Right cardiac atrium (tissue), 5 donors: ENCODE data around the gene RAB24. TPM values are rescaled to one million over a fixed set of nuclear protein-coding genes. Genes with fewer than 3 reads are reported as not detected.
A peak's percentile ranks its signal among the peaks of the same experiment; 100 is the strongest.

Experiments used
- ATAC-seq, 2 donors: fragments of 200-7000 bp; cut with Tn5 transposase; one replicate each; pipeline versions ENCODE4 v1.8.0 to v1.9.1; 2020; ENCODE audit warnings: moderate library complexity in 2 of 2, mild to moderate bottlenecking in 1 of 2
- DNase-seq, 3 donors: peaks; one replicate each; pipeline ENCODE4 v3.0.0-alpha.2; 2020
- H3K27ac ChIP-seq: one replicate; pipeline ENCODE4 v1.5.1; 2013; ENCODE audit warnings: mild to moderate bottlenecking, low read length, control low read depth, moderate library complexity
- H3K27me3 ChIP-seq: one replicate; pipeline ENCODE4 v1.6.1; 2013; ENCODE audit not compliant: control insufficient read depth, insufficient read depth
- H3K4me1 ChIP-seq: one replicate; pipeline ENCODE4 v1.6.1; 2013; ENCODE audit warnings: low read length; ENCODE audit not compliant: control insufficient read depth, insufficient read depth
- H3K4me3 ChIP-seq: one replicate; pipeline ENCODE4 v1.5.1; 2013; ENCODE audit warnings: low read length, control low read depth
- H3K9me3 ChIP-seq: one replicate; pipeline ENCODE4 v1.6.1; 2013; ENCODE audit warnings: low read length; ENCODE audit not compliant: control insufficient read depth
- WGBS: extraction: QIAGEN DNeasy Blood & Tissue Kit; methylation state at CpG from one replicate; pipeline ENCODE4 v1.1.7; 2013; 5-methylcytosine and 5-hydroxymethylcytosine counted together
- intact Hi-C, 4 donors: fragments of 100-400 bp; cut with DNase I; formaldehyde crosslinking; loops; one replicate each; pipeline versions ENCODE4 v1.11.0 to v1.14.0; 2022 to 2023
- polyA plus RNA-seq: library from polyadenylated mRNA; stranded (reverse); fragments of 200-250 nt; gene quantifications from one replicate; pipeline ENCODE4 v1.2.3, GENCODE V29; 2013
- total RNA-seq, 4 donors: library from RNA; stranded (reverse); fragmentation: NEBNext Ultra II Directional; extraction: Animal tissue kit (Norgen Biotek cat#: 25700); gene quantifications; one replicate each; pipeline ENCODE4 v1.2.1, GENCODE V29; 2021
- donor health status: healthy with polysubstance abuse.
- donor health status: DM: no; HTN: yes; CAD: no.
- donor health status: DM: no; HTN: no; CAD: no.
- donor health status: DM: no; HTN: yes; CAD: no; lungs with severe emphysema.
- donor health status: DM: yes; HTN: yes; CAD: no.

RAB24 gene
- total and polyA plus RNA-seq, 5 donors = 15.0 to 28.6 (median 21.2) TPM

DNA sequence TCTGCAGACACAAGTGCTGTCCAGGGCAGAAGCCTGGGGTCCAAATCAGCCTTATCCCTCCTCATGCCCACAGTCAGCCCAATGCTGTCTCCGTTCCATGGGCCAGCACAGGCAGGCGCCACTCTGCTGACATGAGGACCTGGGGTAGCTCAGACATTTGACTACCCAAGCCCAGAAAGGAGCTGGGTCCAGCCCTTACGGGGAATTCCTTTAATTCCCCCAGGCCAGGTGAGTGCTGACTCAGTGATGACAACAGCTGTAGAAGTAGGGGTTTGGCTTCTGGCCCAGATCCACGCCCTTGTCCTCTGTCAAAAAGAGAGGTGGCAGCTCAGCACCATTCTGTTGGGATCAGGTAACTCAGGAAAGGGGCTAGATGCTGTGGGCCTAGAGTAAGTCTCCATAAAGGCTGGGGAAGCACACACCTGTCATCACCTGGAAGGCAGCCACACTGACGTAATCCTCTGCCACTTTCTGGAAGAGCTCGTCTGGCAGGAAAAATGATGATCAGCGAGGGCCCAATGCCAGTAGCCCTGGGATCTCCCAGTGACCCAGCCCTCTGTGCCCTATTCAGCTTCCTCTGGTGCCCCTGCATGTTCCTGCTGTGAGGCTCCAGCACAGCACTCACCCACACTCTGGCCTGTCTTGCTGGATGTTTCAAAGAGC is 1.9 kb downstream of the RAB24 start:
- DNase-seq (no peak), ATAC-seq (no peak)
- Histone ChIP-seq H3K27me3 (no peaks in the 10 kb centered on the region), H3K4me1 (peaks cover 18% of the 10 kb centered on the region), H3K9me3 (no peaks in the 10 kb centered on the region), H3K27ac (no peak overlapping the region), H3K4me3 (no peak overlapping the region)
- WGBS = 66% methylated on average over 7 of the region's 7 CpGs
- intact Hi-C loops = loop anchor here in 1 of 4 donors (10.0 kb wide), 1 partner anchor 187 kb away; no protein-coding TSS in a partner anchor

DNA sequence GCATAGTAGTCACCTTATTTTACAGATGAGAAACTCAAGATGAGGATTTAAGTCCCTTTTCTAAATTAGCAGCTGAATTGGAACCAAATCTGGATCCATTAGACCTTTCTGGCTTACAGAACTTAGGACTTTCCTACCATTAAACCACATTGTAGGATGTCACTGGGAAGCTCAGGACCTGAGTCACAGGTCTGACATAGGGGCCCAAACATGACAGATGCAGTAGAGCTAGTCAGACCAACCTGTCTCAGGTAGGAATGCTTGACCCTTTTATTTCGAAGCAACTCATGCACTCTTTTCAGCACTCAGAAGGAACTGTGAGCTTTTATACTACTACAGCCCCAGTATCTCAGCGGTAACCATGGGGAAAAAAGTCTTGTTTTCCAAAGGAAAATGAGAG is 2.6 kb downstream of the RAB24 start:
- intact Hi-C loops = loop anchor here in 1 of 4 donors (10.0 kb wide), 1 partner anchor 186 kb away; no protein-coding TSS in a partner anchor
- Histone ChIP-seq H3K4me3 (no peak overlapping the region), H3K27me3 (no peaks in the 10 kb centered on the region), H3K9me3 (no peaks in the 10 kb centered on the region), H3K4me1 (peaks cover 23% of the 10 kb centered on the region), H3K27ac (no peak overlapping the region)
- 85% methylated on average over 2 of the region's 2 CpGs for WGBS
- ATAC-seq = no peak
- no peak for DNase-seq

DNA sequence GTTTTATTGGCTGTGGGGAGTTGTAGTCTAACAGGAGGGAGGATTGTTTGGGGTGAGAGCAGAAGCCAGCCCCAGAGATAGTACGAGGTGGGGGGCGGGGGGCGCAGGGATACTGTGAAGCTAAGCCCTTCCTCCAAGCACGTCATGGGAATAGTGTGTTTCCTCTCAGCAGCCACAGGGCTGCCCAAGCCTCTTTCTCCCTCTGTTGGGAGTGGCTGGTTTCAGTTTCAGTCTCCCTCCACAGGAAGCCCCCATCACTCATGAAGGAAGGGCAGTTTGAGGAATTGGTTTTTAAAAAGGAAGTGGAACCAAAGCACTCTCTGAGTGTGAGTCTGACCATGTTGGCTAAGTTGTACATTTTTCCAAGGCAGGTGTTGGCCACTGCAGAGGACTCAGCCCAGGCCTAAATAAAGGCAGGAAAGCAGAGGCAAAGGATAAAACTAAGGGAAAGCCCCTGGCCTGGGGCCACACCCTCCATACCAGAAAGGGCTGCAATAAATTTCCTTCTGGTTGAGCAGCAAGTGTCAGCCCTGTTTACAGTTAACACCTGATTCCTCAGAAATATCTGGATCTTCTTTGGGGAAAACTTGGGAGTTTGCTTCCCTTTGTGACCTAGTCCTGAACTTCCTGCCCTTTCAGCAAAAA is 3.2 kb downstream of the RAB24 start:
- H3K9me3 ChIP-seq = no peaks in the 10 kb centered on the region
- H3K4me3 ChIP-seq = no peak overlapping the region
- peaks cover 24% of the 10 kb centered on the region for H3K4me1 ChIP-seq
- ATAC-seq (peak; percentile 59 to 74), DNase-seq (peak; percentile 70 to 80 (median 79))
- no peaks in the 10 kb centered on the region for H3K27me3 ChIP-seq
- WGBS = 13% methylated on average over 4 of the region's 4 CpGs
- H3K27ac ChIP-seq = peak overlapping the region; percentile 81
- intact Hi-C loops = loop anchor here in 1 of 4 donors (10.0 kb wide), 1 partner anchor 186 kb away; no protein-coding TSS in a partner anchor

DNA sequence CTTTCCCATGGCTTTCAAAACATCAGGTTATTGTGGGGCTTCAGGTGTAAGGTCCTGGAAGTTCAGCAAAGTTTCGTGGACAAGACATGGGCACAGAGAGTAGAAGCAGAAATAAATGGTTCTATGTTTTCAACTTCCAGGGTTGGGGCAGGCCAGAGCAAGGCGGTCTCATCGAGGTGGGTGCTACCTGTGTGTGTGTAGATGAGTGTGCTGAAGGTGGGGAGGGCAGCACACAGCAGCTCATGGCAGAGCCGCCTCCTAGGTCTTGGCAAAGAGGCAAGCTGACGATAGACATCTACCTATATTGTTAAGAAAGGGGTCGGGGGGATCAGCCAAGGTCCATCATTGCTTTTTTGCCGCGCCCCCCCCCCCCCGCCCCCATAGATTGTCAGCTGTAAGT is 3.8 kb downstream of the RAB24 start:
- WGBS = 73% methylated on average over 9 of the region's 9 CpGs

GRCh38 chr5:177297922-177298321 is 5.6 kb downstream of the RAB24 start:
- intact Hi-C loops = no loop called here
- H3K9me3 ChIP-seq = no peaks in the 10 kb centered on the region
- H3K4me3 ChIP-seq = no peak overlapping the region
- peaks cover 20% of the 10 kb centered on the region for H3K4me1 ChIP-seq
- WGBS = 83% methylated on average over 2 of the region's 2 CpGs
- H3K27ac ChIP-seq = no peak overlapping the region
- H3K27me3 ChIP-seq = no peaks in the 10 kb centered on the region
- ATAC-seq = no peak
- no peak for DNase-seq

More for the DNA sequence above, 3.8 kb downstream of the RAB24 start:
- H3K4me1 ChIP-seq = peaks cover 24% of the 10 kb centered on the region
- peak overlapping the region; percentile 62 for H3K27ac ChIP-seq
- H3K9me3 ChIP-seq = no peaks in the 10 kb centered on the region
- no peaks in the 10 kb centered on the region for H3K27me3 ChIP-seq
- ATAC-seq = no peak
- no peak overlapping the region for H3K4me3 ChIP-seq
- intact Hi-C loops = loop anchor here in 1 of 4 donors (10.0 kb wide), 1 partner anchor 185 kb away; no protein-coding TSS in a partner anchor
- DNase-seq = no peak

- Histone ChIP-seq H3K27ac (no peak overlapping the region), H3K9me3 (no peaks in the 10 kb centered on the region), H3K4me3 (no peak overlapping the region), H3K4me1 (peaks cover 9% of the 10 kb centered on the region), H3K27me3 (no peaks in the 10 kb centered on the region)
- DNase-seq = no peak
- 36% methylated on average over 4 of the region's 4 CpGs for WGBS
- no peak for ATAC-seq
- intact Hi-C loops = no loop called here
Measured at GRCh38 chr5:177296581-177296980, 6.9 kb downstream of the RAB24 start.

DNA sequence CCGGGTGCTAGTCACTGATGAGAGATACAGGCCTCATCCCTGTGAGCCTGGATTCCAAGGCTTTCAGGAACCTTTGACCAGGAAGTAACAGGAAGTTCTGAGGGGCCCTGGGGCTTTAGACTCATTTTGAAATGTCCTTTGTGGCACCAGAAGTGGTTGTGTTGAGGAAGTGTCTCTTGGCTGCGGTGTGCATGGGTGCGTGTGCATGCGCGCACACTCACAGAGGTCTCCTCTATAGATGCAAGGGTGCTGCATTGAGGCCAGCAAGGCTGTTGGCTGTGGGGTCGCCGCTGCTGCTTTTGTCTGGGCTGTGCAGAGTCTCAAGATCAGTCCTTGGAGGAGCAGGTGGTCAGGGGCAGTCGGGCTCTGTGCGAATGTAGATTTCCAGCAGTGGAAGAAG is 7.6 kb downstream of the RAB24 start:
- H3K4me1 ChIP-seq = peaks cover 6% of the 10 kb centered on the region
- WGBS = 85% methylated on average over 9 of the region's 9 CpGs
- DNase-seq = peak in 1 of 3 donors; percentile 62
- no peak for ATAC-seq
- intact Hi-C loops = no loop called here
- H3K4me3 ChIP-seq = no peak overlapping the region
- no peak overlapping the region for H3K27ac ChIP-seq
- no peaks in the 10 kb centered on the region for H3K27me3 ChIP-seq
- H3K9me3 ChIP-seq = no peaks in the 10 kb centered on the region

DNA sequence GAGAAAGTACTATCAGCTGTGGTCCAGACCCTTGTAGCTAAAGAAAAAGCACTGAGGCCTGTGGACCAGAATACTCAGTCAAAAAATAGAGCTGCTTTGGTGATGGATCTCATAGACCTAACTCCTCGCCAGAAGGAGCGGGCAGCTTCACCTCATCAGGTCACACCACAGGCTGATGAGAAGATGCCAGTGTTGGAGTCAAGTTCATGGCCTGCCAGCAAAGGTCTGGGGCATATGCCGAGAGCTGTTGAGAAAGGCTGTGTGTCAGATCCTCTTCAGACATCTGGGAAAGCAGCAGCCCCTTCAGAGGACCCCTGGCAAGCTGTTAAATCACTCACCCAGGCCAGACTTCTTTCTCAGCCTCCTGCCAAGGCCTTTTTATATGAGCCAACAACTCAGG is 8.9 kb downstream of the RAB24 start:
- peaks cover 6% of the 10 kb centered on the region for H3K4me1 ChIP-seq
- ATAC-seq (no peak), DNase-seq (no peak)
- intact Hi-C loops = no loop called here
- H3K9me3 ChIP-seq = no peaks in the 10 kb centered on the region
- no peak overlapping the region for H3K4me3 ChIP-seq
- no peak overlapping the region for H3K27ac ChIP-seq
- H3K27me3 ChIP-seq = no peaks in the 10 kb centered on the region
- 59% methylated on average over 3 of the region's 3 CpGs for WGBS

- H3K27ac ChIP-seq = no peak overlapping the region
- intact Hi-C loops = no loop called here
- 95% methylated on average over 12 of the region's 12 CpGs for WGBS
- ATAC-seq (no peak), DNase-seq (peak in 1 of 3 donors; percentile 9)
- H3K4me1 ChIP-seq = peaks cover 6% of the 10 kb centered on the region
- H3K4me3 ChIP-seq = no peak overlapping the region
- H3K27me3 ChIP-seq = no peaks in the 10 kb centered on the region
- H3K9me3 ChIP-seq = no peaks in the 10 kb centered on the region
Measured at GRCh38 chr5:177293819-177294581, 9.5 kb downstream of the RAB24 start.

GRCh38 chr5:177291735-177292134 is 11.8 kb downstream of the RAB24 start:
- ATAC-seq = no peak
- intact Hi-C loops = no loop called here

More at GRCh38 chr5:177291735-177292134, 11.8 kb downstream of the RAB24 start:
- no peak for DNase-seq
- Histone ChIP-seq H3K4me3 (no peak overlapping the region), H3K9me3 (no peaks in the 10 kb centered on the region), H3K4me1 (peaks cover 6% of the 10 kb centered on the region), H3K27me3 (no peaks in the 10 kb centered on the region), H3K27ac (no peak overlapping the region)
- WGBS = 94% methylated on average over 7 of the region's 7 CpGs
